Gastrocnemius medialis (tissue), 4 donors: ENCODE measurements around the gene ALDOA. TPM values are rescaled to one million over a fixed set of nuclear protein-coding genes. Genes with fewer than 3 reads are reported as not detected.
A peak's percentile ranks its signal among the peaks of the same experiment; 100 is the strongest.

Experiments used
- ATAC-seq, 2 donors: fragments of 150-250 bp; one replicate each; pipeline ENCODE4 v1.9.1; 2016
- DNase-seq, 2 donors: peaks; one replicate each; pipeline ENCODE4 v3.0.0-alpha.2; 2019
- H3K27ac ChIP-seq, 4 donors: fragments of 200-600 bp; sonication (generic); 1 replicate in 1 of 4; 2 replicates in 3 of 4; pipeline ENCODE4 v1.5.1; 2016 to 2018; ENCODE audit warnings: mild to moderate bottlenecking in 2 of 4, moderate library complexity in 1 of 4
- H3K27me3 ChIP-seq, 3 donors: fragments of 200-600 bp; sonication (generic) in 2 of 3; 1 replicate in 1 of 3; 2 replicates in 2 of 3; pipeline versions ENCODE4 v1.5.1 to v1.6.0; 2016 to 2019; ENCODE audit warnings: mild to moderate bottlenecking in 1 of 3, moderate library complexity in 1 of 3
- H3K36me3 ChIP-seq, 2 donors: fragments of 200-600 bp; sonication (generic) in 1 of 2; one replicate each; pipeline ENCODE4 v1.5.1; 2017 to 2018
- H3K4me1 ChIP-seq, 2 donors: fragments of 200-600 bp; sonication (generic) in 1 of 2; one replicate each; pipeline ENCODE4 v1.5.1; 2016 to 2017; ENCODE audit warnings: mild to moderate bottlenecking in 2 of 2
- H3K4me3 ChIP-seq, 4 donors: fragments of 200-600 bp; sonication (generic) in 3 of 4; 1 replicate in 1 of 4; 2 replicates in 3 of 4; pipeline ENCODE4 v1.5.1; 2016 to 2019; ENCODE audit warnings: mild to moderate bottlenecking in 2 of 4
- H3K9me3 ChIP-seq, 3 donors: fragments of 200-600 bp; sonication (generic) in 2 of 3; 1 replicate in 1 of 3; 2 replicates in 2 of 3; pipeline ENCODE4 v1.5.1; 2016 to 2019
- POLR2A ChIP-seq, 2 donors: fragments of 450-650 bp; IDR thresholded peaks; one replicate each; pipeline ENCODE4 v1.6.1; 2017; ENCODE audit warnings: antibody characterized with exemption in 2 of 2, mild to moderate bottlenecking in 2 of 2, moderate library complexity in 2 of 2
- in situ Hi-C, 4 donors: fragments of 200-750 bp; cut with MboI; loops; one replicate each; pipeline versions ENCODE4 v1.15.0 to v1.8.0; 2017; ENCODE audit warnings: low sequenced_read_pairs in 4 of 4
- intact Hi-C: fragments of 100-400 bp; cut with DNase I; formaldehyde crosslinking; loops from one replicate; pipeline ENCODE4 v1.15.1; 2023; ENCODE audit warnings: low total_unique reads
- total RNA-seq, 4 donors: library from RNA; depleted of rRNA; stranded (reverse); fragments of >200 nt; gene quantifications; one replicate each; pipeline versions ENCODE4 v1.1.0 to v1.2.3, GENCODE V29; 2016
- TF ChIP-seq, protein P1 (sequence below), 5 experiments: fragments of 450-650 bp in 3 of 5; fragments of 200-600 bp in 2 of 5; sonication (generic) in 2 of 5; IDR thresholded peaks in 4 of 5; conservative IDR thresholded peaks in 1 of 5; 1 replicate in 4 of 5; 2 replicates in 1 of 5; pipeline ENCODE4 v1.5.1; 2016 to 2019; ENCODE audit warnings: antibody characterized with exemption in 5 of 5, mild to moderate bottlenecking in 3 of 5, moderate library complexity in 3 of 5

ALDOA gene
- total RNA-seq, 4 donors from 2014 or later, result 6,096 to 10,805 (median 7,093) TPM

DNA sequence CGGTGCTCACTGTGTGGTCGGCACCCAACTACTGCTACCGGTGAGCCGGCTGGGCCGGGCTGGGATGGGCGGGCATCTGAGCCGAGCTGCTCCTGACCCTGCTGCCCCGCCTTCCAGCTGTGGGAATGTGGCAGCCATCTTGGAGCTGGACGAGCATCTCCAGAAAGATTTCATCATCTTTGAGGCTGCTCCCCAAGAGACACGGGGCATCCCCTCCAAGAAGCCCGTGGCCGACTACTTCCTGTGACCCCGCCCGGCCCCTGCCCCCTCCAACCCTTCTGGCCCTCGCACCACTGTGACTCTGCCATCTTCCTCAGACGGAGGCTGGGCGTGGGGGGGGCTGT, 19.2 kb downstream of the ALDOA start:
- no peak for TF ChIP-seq POLR2A (IDR thresholded peaks at IDR 0.05)
- TF ChIP-seq, protein P1, sequence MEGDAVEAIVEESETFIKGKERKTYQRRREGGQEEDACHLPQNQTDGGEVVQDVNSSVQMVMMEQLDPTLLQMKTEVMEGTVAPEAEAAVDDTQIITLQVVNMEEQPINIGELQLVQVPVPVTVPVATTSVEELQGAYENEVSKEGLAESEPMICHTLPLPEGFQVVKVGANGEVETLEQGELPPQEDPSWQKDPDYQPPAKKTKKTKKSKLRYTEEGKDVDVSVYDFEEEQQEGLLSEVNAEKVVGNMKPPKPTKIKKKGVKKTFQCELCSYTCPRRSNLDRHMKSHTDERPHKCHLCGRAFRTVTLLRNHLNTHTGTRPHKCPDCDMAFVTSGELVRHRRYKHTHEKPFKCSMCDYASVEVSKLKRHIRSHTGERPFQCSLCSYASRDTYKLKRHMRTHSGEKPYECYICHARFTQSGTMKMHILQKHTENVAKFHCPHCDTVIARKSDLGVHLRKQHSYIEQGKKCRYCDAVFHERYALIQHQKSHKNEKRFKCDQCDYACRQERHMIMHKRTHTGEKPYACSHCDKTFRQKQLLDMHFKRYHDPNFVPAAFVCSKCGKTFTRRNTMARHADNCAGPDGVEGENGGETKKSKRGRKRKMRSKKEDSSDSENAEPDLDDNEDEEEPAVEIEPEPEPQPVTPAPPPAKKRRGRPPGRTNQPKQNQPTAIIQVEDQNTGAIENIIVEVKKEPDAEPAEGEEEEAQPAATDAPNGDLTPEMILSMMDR (IDR thresholded peaks at IDR 0.05 in 4 of 5, conservative IDR thresholded peaks at IDR 0.05 in 1 of 5), result no peak
- Histone ChIP-seq H3K27me3 (no peaks in the 10 kb centered on the region), H3K9me3 (no peaks in the 10 kb centered on the region), H3K36me3 (peaks cover 0 to 56% of the 10 kb centered on the region in 2 donors), H3K4me1 (peaks cover 0 to 4% of the 10 kb centered on the region in 2 donors), H3K4me3 (no peak overlapping the region), H3K27ac (peak overlapping the region in 3 of 4 donors; percentile 11 to 52 (median 30))
- intact Hi-C loops, result no loop called here
- ATAC-seq (peak; percentile 47 to 56), DNase-seq (peak in 1 of 2 donors; percentile 67)
- in situ Hi-C loops, result loop anchor here in 1 of 4 donors (25.0 kb wide), 1 partner anchor 278 kb away; the partner anchor contains the start of genes CD2BP2, MYL11 and TBC1D10B

DNA sequence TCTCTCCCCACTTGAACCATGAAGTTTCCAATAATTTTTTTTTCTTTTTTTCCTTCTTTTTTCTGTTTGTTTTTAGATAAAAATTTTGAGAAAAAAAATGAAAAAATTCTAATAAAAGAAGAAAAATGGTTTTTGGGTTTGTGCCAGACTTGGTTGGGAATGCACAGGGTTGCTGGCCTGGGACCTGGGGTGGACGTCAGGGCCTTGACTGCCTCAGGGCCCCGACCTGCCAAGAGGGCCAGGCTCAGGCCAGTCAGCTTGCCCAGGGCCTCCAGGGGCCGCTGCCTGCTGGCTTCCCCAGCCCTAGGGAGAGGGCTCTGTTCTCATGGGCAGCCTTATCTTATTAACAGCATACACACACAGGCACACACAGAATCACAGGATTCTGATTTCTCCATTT, 19.7 kb downstream of the ALDOA start:
- TF ChIP-seq, protein P1 (IDR thresholded peaks at IDR 0.05 in 4 of 5, conservative IDR thresholded peaks at IDR 0.05 in 1 of 5), result no peak
- Histone ChIP-seq H3K4me3 (no peak overlapping the region), H3K4me1 (peaks cover 0 to 4% of the 10 kb centered on the region in 2 donors), H3K36me3 (peaks cover 0 to 53% of the 10 kb centered on the region in 2 donors), H3K27me3 (no peaks in the 10 kb centered on the region), H3K9me3 (no peaks in the 10 kb centered on the region), H3K27ac (peak overlapping the region in 3 of 4 donors; percentile 11 to 52 (median 30))
- DNase-seq (no peak), ATAC-seq (no peak)
- intact Hi-C loops, result no loop called here
- in situ Hi-C loops, result loop anchor here in 1 of 4 donors (25.0 kb wide), 1 partner anchor 277 kb away; the partner anchor contains the start of genes CD2BP2, MYL11 and TBC1D10B

DNA sequence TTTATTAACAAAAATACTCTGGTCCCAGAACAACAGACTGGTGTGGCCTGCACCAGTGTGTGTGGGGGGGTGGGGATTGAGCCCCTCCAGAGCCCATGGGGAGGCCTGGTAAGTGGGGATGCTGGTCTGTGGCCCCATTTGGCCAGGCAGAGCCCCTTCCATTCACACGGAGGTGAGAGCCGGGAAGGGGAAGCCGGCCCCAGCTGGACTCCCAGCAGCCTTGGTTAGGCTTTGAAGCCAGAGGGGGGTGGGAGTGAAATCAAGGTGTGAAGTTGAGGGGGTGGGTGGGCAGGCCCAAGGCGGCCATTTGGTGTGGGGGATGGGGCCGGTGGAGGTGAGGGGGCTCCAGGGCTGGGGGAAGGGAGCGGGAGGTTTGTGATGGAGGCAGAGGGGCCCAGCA, 20.3 kb downstream of the ALDOA start:
- Histone ChIP-seq H3K9me3 (no peaks in the 10 kb centered on the region), H3K27me3 (no peaks in the 10 kb centered on the region), H3K4me1 (peaks cover 0 to 8% of the 10 kb centered on the region in 2 donors), H3K27ac (peak overlapping the region in 1 of 4 donors; percentile 11), H3K4me3 (no peak overlapping the region), H3K36me3 (peaks cover 0 to 50% of the 10 kb centered on the region in 2 donors)
- in situ Hi-C loops (loop anchor here in 1 of 4 donors (25.0 kb wide), 1 partner anchor 276 kb away; the partner anchor contains the start of genes CD2BP2, MYL11 and TBC1D10B), intact Hi-C loops (no loop called here)
- ATAC-seq (no peak), DNase-seq (no peak)
- no peak for TF ChIP-seq POLR2A (IDR thresholded peaks at IDR 0.05)
- TF ChIP-seq, protein P1 (IDR thresholded peaks at IDR 0.05 in 4 of 5, conservative IDR thresholded peaks at IDR 0.05 in 1 of 5), result no peak

DNA sequence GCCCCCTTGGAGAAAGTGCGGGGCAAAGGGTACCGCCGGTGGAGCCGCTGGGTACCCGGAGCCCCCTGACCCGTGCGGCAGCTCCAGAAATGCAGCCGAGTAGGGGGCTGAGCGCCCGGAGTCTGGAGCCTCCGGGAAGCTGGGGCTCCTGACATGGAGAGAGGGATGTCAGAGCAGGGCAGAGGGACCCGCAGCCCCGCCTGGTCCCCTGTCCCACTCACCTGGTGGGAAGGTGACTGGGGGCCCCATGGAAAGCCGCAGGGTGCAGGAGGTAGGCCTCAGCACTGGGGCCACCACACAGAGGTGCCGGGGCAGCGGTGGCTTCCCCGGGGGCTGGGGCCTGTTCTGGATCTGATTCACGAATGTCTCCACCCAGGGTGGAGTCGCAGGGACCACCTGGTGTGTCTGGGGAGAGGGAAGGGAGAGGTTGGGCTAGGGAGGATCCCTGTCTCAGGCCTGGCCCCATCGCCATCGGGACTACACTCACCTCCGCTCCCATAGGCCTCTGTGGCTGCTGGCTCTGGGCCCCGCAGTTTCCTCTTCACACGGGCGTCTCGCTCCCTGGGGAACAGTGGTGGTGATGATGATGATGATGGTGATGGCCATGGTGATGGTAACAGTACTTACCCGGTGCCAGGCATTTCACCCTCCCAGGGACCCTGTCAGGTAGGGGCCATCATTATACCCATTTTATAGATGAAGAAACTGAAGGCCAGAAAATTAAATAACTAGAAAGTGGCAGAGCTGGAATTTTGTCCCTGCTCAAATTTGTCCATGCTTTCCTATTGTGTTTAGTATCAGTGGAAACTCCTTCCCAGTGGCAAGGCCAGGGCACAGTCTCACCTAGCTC, 21.0 kb downstream of the ALDOA start:
- no peak for ATAC-seq
- Histone ChIP-seq H3K36me3 (peaks cover 0 to 43% of the 10 kb centered on the region in 2 donors), H3K27ac (no peak overlapping the region), H3K4me3 (no peak overlapping the region), H3K27me3 (no peaks in the 10 kb centered on the region), H3K9me3 (no peaks in the 10 kb centered on the region), H3K4me1 (peaks cover 5 to 15% of the 10 kb centered on the region in 2 donors)
- intact Hi-C loops, result no loop called here
- DNase-seq, result no peak
- TF ChIP-seq, protein P1 (IDR thresholded peaks at IDR 0.05 in 4 of 5, conservative IDR thresholded peaks at IDR 0.05 in 1 of 5), result no peak
- TF ChIP-seq POLR2A (IDR thresholded peaks at IDR 0.05), result no peak
- in situ Hi-C loops, result loop anchor here in 1 of 4 donors (25.0 kb wide), 1 partner anchor 276 kb away; the partner anchor contains the start of genes CD2BP2, MYL11 and TBC1D10B
